GM21825 (cell line): ENCODE measurements around the gene ZNF354C.
"Not testable (repeated sequence)": the region's sequence is repeated elsewhere in the genome, so short reads cannot be mapped to it uniquely, and the experiment has no call there.

Source experiments
- ATAC-seq: cut with Tn5 transposase; IDR thresholded peaks from one replicate; pipeline ENCODE4 v1.9.1; 2021; ENCODE audit warnings: mild to moderate bottlenecking, moderate library complexity; ENCODE audit not compliant: unreplicated experiment

ZNF354C gene

GRCh38 chr5:179060116-179061008 lies at the start of gene ZNF354C:
ZNF354C (plus strand) TSS chr5:179060373; CDS start chr5:179062069, 1,696 bp downstream.
- ATAC-seq, result peak; percentile 93

GRCh38 chr5:179023528-179024189 lies 36.5 kb upstream of the ZNF354C start, which contains the start of gene ZNF879:
ZNF879 (plus strand) TSS chr5:179023804; CDS start chr5:179025005, 1,201 bp downstream.
- ATAC-seq, result peak; percentile 90

GRCh38 chr5:179033004-179033580 lies 27.1 kb upstream of the ZNF354C start:
- ATAC-seq, result no peak

- no peak for ATAC-seq
These were observed 15.4 kb upstream of the ZNF354C start for GRCh38 chr5:179044765-179045164.

- no peak for ATAC-seq
These were observed 8.4 kb upstream of the ZNF354C start for GRCh38 chr5:179051784-179052183.

GRCh38 chr5:179054036-179054785 lies 6.0 kb upstream of the ZNF354C start:
- ATAC-seq, result no peak

- ATAC-seq, result no peak
These were observed 5.3 kb upstream of the ZNF354C start for GRCh38 chr5:179054876-179055275.

- ATAC-seq, result no peak
These were observed 4.7 kb upstream of the ZNF354C start for GRCh38 chr5:179055436-179055835.

- no peak for ATAC-seq
These were observed 4.3 kb upstream of the ZNF354C start for GRCh38 chr5:179055841-179056240.

GRCh38 chr5:179061025-179061424 lies 852 bp downstream of the ZNF354C start:
- ATAC-seq, result no peak

GRCh38 chr5:179065703-179066102 lies 5.5 kb downstream of the ZNF354C start:
- no peak for ATAC-seq

GRCh38 chr5:179079165-179079987 lies 19.2 kb downstream of the ZNF354C start:
- no peak for ATAC-seq

GRCh38 chr5:179080724-179081123 lies 20.6 kb downstream of the ZNF354C start:
- ATAC-seq, result no peak

GRCh38 chr5:179089502-179089901 lies 29.3 kb downstream of the ZNF354C start:
- ATAC-seq, result no peak

GRCh38 chr5:179101282-179101681 lies 41.1 kb downstream of the ZNF354C start:
- ATAC-seq, result not testable (repeated sequence)

GRCh38 chr5:179110528-179110927 lies 50.4 kb downstream of the ZNF354C start:
- ATAC-seq, result no peak

- ATAC-seq, result no peak
These were observed 51.4 kb downstream of the ZNF354C start for GRCh38 chr5:179111267-179112207.

- no peak for ATAC-seq
These were observed 52.4 kb downstream of the ZNF354C start for GRCh38 chr5:179112469-179113142.
